Measurements from ENCODE around the gene GPR17. TPM values are rescaled to one million over a fixed set of nuclear protein-coding genes. Genes with fewer than 3 reads are reported as not detected.

GPR17 gene
- polyA plus RNA-seq, 3 donors: 0.98 to 2.0 (median 1.4) TPM

GRCh38 chr2:127674241-127675209 is 28.6 kb downstream of the GPR17 start:
- peak in 1 of 11 donors; percentile 18 for DNase-seq (ENCODE audit: extremely low read depth in 1 of 11, low read depth in 9 of 11, low spot score in 4 of 11)

DNA sequence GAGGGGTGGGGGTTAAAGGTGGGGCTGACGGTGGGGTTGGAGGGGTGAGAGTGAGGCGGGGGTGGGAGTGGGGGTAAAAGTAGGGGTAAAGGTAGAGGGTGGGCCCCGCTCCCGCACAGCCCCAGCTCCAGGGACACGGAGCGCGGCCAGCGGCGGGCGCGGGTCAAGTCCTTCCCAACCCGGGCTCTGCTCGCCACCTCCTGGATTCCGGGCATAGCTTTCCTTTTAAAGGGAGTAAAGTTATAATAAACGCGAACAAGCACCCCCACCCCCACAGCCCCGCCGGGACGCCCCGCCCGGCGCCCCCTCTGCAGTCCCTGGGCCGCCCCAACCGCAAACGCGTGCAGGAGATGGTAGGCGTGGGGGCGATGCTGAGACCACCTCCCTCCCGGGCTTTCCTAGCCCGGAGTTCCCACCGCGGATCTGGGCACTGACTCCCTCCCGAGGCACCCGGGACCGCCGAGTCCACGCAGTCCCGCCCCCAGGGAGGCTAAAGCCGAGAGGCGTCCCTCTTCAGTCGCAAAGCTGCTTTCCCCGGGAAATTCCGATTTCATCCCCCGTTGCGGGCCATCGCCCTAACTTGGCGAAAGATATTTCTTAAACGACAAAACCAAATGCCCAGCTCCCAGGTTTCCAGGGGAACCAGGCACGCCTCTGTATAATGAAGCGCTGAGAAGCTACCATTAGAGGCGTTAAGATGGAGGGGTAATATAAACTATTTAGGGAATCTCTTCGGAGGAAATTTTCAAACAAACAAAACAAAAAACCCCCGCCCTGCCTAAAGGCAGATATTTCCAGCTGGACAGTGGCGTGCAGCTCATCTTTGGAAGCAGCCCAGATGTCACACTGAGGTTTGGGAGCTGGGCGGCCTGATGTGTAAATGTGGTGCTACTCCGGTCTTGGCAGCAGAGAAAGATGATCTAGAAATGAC is 29.6 kb downstream of the GPR17 start, which contains the start of gene LIMS2:
Gene LIMS2 (minus strand): TSS at position 200 of the 931 bp plus-strand sequence. CDS start 506 bp downstream, outside the sequence.
- DNase-seq (ENCODE audit: extremely low read depth in 1 of 11, low read depth in 9 of 11, low spot score in 4 of 11): peak in 1 of 11 donors; percentile 20

GRCh38 chr2:127676906-127677305 is 31.0 kb downstream of the GPR17 start:
- no peak for DNase-seq (ENCODE audit: extremely low read depth in 1 of 11, low read depth in 9 of 11, low spot score in 4 of 11)

DNA sequence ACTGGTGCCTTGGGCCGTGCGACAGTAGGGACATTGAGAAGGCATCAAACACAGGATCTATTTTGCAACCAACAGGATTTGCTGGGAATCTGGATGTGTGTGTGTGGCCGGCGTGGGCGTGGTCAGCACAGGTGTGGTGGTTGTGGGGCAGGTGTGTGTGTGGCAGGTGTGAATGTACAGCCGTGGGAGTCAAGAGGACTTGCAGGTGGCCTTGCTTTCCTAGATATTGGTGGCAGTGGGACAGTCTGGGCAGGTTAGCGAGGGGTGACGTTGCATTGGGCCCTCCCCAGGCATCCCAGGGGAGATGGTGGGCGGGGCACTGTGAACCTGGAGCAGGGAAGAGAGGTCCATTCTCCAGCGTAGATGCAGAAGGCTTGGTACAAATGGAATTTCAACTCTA is 32.6 kb downstream of the GPR17 start:
- no peak for DNase-seq (ENCODE audit: extremely low read depth in 1 of 11, low read depth in 9 of 11, low spot score in 4 of 11)

GRCh38 chr2:127678991-127679390 is 33.0 kb downstream of the GPR17 start:
- DNase-seq (ENCODE audit: extremely low read depth in 1 of 11, low read depth in 9 of 11, low spot score in 4 of 11): no peak

GRCh38 chr2:127679680-127680361 is 33.9 kb downstream of the GPR17 start:
- DNase-seq (ENCODE audit: extremely low read depth in 1 of 11, low read depth in 9 of 11, low spot score in 4 of 11): no peak

GRCh38 chr2:127680706-127681287 is 34.8 kb downstream of the GPR17 start:
- DNase-seq (ENCODE audit: extremely low read depth in 1 of 11, low read depth in 9 of 11, low spot score in 4 of 11): no peak

- no peak for DNase-seq (ENCODE audit: extremely low read depth in 1 of 11, low read depth in 9 of 11, low spot score in 4 of 11)
Observed at GRCh38 chr2:127681288-127681804, 35.4 kb downstream of the GPR17 start.

GRCh38 chr2:127681976-127682857 is 36.3 kb downstream of the GPR17 start:
- no peak for DNase-seq (ENCODE audit: extremely low read depth in 1 of 11, low read depth in 9 of 11, low spot score in 4 of 11)

DNA sequence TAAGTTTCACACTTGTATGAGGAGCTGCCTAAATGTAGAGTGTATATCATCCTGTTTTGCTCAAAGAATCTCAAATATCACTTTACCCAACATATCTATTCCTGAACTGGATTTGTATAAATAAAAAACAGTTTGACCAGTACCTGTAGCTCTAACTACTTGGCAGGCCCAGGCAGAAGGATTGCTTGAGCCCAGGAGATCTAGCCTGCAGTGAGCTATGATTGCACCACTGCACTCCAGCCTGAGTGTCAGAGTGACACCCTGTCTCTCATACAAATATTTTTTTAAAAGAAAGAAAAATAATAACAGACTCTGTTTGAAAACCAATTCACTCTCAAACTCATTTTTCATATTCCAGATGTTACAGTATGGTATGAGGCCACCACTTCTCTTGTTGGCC is 37.1 kb downstream of the GPR17 start:
- no peak for DNase-seq (ENCODE audit: extremely low read depth in 1 of 11, low read depth in 9 of 11, low spot score in 4 of 11)

DNA sequence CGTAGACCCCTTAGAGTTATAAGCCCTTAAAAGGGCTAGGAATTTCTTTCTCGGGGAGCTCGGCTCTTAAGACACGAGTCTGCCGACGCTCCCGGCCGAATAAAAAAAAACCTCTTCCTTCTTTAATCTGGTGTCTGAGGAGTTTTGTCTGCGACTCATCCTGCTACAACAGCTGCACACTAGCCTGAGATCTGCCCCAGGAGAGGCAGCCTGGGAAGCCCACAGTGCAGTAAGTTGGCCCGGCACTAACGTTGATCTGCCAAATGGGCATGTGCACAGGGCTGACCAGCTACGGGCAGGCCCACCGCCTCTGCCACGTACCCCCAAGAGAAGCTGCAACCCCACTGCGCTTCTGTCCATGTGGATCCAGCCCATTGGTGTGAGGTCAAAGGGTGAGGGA is 37.8 kb downstream of the GPR17 start:
- DNase-seq (ENCODE audit: extremely low read depth in 1 of 11, low read depth in 9 of 11, low spot score in 4 of 11): no peak

- no peak for DNase-seq (ENCODE audit: extremely low read depth in 1 of 11, low read depth in 9 of 11, low spot score in 4 of 11)
Observed at GRCh38 chr2:127685410-127686080, 39.6 kb downstream of the GPR17 start.

- no peak for DNase-seq (ENCODE audit: extremely low read depth in 1 of 11, low read depth in 9 of 11, low spot score in 4 of 11)
Observed at GRCh38 chr2:127688405-127688804, 42.5 kb downstream of the GPR17 start.

DNA sequence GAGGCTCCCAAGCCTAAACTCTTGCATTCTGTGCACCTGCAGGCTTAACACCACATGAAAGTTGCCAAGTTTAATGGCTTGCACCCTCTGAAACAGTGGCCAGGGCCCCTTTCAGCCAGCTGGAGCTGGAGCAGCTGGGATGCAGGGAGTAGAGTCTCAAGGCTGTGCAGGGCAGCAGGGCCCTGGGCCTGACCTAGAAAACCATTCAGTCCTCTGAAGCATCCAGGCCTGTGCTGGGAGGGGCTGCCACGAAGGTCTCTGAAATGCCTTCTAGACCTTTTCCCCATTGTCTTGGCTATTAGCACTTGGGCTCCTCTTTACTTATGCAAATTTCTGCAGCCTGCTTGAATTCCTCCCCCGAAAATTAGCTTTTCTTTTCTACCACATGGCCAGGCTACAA is 44.7 kb downstream of the GPR17 start:
- DNase-seq (ENCODE audit: extremely low read depth in 1 of 11, low read depth in 9 of 11, low spot score in 4 of 11): no peak

DNA sequence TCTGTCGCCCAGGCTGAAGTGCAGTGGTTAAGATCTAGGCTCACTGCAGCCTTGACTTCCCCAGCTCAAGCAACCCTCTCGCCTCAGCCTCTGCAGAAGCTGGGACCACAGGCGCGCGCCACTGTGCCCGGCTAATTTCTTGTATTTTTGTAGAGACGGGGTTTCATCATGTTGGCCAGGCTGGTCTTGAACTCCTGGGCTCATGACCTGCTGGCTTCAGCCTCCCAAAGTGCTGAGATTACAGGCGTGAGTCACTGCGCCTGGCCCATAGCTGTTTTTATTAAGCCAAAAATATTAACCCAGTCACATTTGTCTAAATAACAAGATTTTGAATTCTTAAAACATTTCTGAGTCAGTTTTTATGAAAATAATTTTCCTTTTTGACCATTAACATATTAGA is 49.0 kb downstream of the GPR17 start:
- DNase-seq (ENCODE audit: extremely low read depth in 1 of 11, low read depth in 9 of 11, low spot score in 4 of 11): no peak

DNA sequence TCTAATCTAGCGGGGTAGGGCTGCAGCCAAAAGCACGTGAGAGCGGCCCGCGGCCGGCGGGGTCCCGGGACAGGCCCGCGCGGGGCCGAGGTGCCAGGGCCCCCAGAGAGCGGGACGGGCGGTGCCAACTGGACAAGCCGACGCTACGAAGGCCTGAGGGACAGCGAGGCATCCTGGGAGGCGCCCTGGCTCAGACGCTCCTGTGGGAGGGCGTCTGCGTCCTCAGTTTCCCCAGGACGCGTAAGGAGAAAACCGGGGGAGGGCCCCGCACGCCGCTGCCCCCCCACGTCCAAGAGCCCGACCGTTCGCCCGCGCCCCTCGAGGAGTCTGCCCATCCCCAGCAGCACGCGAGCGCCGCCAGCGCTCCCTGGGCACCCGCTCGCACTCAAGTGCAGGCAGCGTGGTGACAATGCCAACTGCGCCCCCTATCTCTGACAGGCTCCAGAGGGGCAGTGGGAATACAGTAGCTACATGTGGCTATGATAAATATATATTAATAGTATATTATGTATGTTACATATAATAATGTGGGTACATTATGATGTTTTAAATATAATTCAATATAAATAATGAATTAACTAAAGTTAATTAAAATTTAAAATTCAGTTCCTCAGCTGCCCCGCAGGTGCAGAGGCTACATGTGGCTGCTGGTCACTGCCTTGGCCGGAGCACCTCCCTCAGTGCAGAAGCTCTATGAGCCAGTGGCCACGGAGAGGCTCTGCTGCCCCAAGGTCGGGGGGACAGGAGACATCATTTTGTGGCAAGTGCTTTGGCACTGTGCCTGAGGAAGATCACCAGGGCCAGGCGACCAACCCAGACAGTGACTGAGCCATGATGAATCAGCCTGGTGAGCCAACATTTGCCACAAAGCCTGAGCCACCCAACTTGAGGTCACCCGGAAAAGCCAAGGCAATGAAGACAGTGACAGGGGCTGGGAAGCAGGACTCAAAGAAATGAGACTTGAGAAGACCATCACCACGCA is 49.8 kb downstream of the GPR17 start:
- peak in 5 of 11 donors; percentile 20 to 64 (median 53) for DNase-seq (ENCODE audit: extremely low read depth in 1 of 11, low read depth in 9 of 11, low spot score in 4 of 11)

Measured in renal cortex interstitium (tissue), 11 donors.